PC-9 (cell line): ENCODE results near the gene RIC3.

Source experiments
- CTCF ChIP-seq: fragments of 200-600 bp; sonication (generic); conservative IDR thresholded peaks from 2 replicates; pipeline ENCODE4 v1.6.1; 2017; ENCODE audit warnings: mixed run types, antibody characterized with exemption, mild to moderate bottlenecking, moderate library complexity
- EZH2 ChIP-seq: fragments of 200-600 bp; sonication (generic); IDR thresholded peaks from 2 replicates; pipeline ENCODE4 v1.8.0; 2017; ENCODE audit warnings: antibody characterized with exemption, low read depth

- TF ChIP-seq EZH2: no peak
- no peak for TF ChIP-seq CTCF
Measured at GRCh38 chr11:8059571-8060011, 109.2 kb downstream of the RIC3 start.
